Coronary artery (tissue), 2 donors: ENCODE data around the gene ALAD.
"Not testable (repeated sequence)": the region's sequence is repeated elsewhere in the genome, so short reads cannot be mapped to it uniquely, and the experiment has no call there.

Experiments
- DNase-seq: peaks from one replicate; pipeline ENCODE4 v3.0.0-alpha.2; 2017; ENCODE audit warnings: low spot score
- H3K27ac ChIP-seq, 2 donors: fragments of 200-600 bp; sonication (generic); one replicate each; pipeline ENCODE4 v1.5.1; 2016 to 2019
- H3K4me3 ChIP-seq: fragments of 200-600 bp; sonication (generic); 2 replicates; pipeline ENCODE4 v1.5.1; 2016; ENCODE audit warnings: mild to moderate bottlenecking, moderate library complexity
- CTCF ChIP-seq: fragments of 200-600 bp; sonication (generic); IDR thresholded peaks from one replicate; pipeline ENCODE4 v1.5.1; 2019; ENCODE audit warnings: antibody characterized with exemption

The ALAD gene

GRCh38 chr9:113410207-113410864, 9.3 kb upstream of the ALAD start, which contains the start of the genes C9orf43 and POLE3:
C9orf43 (plus strand) TSS chr9:113410747; CDS start chr9:113413494, 2,747 bp downstream.
POLE3 (minus strand) TSS chr9:113410675; CDS start chr9:113410293, 382 bp downstream.
- H3K27ac ChIP-seq = peak within 1 kb of the TSS; percentile 95 to 97
- peak within 1 kb of the TSS; percentile 79 for H3K4me3 ChIP-seq
- DNase-seq = peak; percentile 96
- no peak for TF ChIP-seq CTCF

GRCh38 chr9:113409883-113410206, 8.8 kb upstream of the ALAD start:
- DNase-seq = no peak
- H3K27ac ChIP-seq = peak overlapping the region; percentile 95 to 97
- H3K4me3 ChIP-seq = peak overlapping the region; percentile 79
- no peak for TF ChIP-seq CTCF

GRCh38 chr9:113409481-113409880, 8.4 kb upstream of the ALAD start:
- peak overlapping the region; percentile 95 to 97 for H3K27ac ChIP-seq

GRCh38 chr9:113406873-113407511, 5.9 kb upstream of the ALAD start:
- not testable (repeated sequence) for H3K27ac ChIP-seq, DNase-seq, H3K4me3 ChIP-seq
- peak; percentile 27 for TF ChIP-seq CTCF

More at GRCh38 chr9:113409481-113409880, 8.4 kb upstream of the ALAD start:
- H3K4me3 ChIP-seq = peak overlapping the region; percentile 79
- DNase-seq = no peak
- TF ChIP-seq CTCF = no peak

- not testable (repeated sequence) for H3K27ac ChIP-seq, DNase-seq, H3K4me3 ChIP-seq
Observed at GRCh38 chr9:113406353-113406752, 5.3 kb upstream of the ALAD start.

GRCh38 chr9:113403646-113404045, 2.6 kb upstream of the ALAD start:
- DNase-seq = no peak
- no peak overlapping the region for H3K4me3 ChIP-seq
- TF ChIP-seq CTCF = no peak
- no peak overlapping the region for H3K27ac ChIP-seq

- no peak overlapping the region for H3K27ac ChIP-seq
- H3K4me3 ChIP-seq = no peak overlapping the region
- DNase-seq = no peak
- no peak for TF ChIP-seq CTCF
Observed at GRCh38 chr9:113399646-113400200, 1.4 kb downstream of the ALAD start.
